Endothelial cell of umbilical vein (primary cell): ENCODE results near the gene PHLDB2.

Experiments used
- EZH2 ChIP-seq: IDR thresholded peaks from 2 replicates; pipeline ENCODE4 v1.6.1; 2012; ENCODE audit warnings: borderline replicate concordance, low read depth, mild to moderate bottlenecking, moderate library complexity, low read length, inconsistent platforms; ENCODE audit not compliant: severe bottlenecking
- JUN ChIP-seq: IDR thresholded peaks from 2 replicates; pipeline ENCODE4 v1.6.1; 2011; ENCODE audit warnings: borderline replicate concordance, low read depth; ENCODE audit not compliant: insufficient read length, insufficient read depth
- MAX ChIP-seq: IDR thresholded peaks from 2 replicates; pipeline ENCODE4 v1.6.1; 2011; ENCODE audit not compliant: insufficient read depth, insufficient read length
- POLR2A ChIP-seq: IDR thresholded peaks from 2 replicates; pipeline ENCODE4 v1.6.1; 2012; ENCODE audit warnings: low read depth, mild to moderate bottlenecking, control low read depth, low read length
- POLR2AphosphoS5 ChIP-seq: IDR thresholded peaks from 2 replicates; pipeline ENCODE4 v1.6.1; 2012; ENCODE audit warnings: low read depth, mild to moderate bottlenecking, control low read depth, low read length, moderate library complexity; ENCODE audit not compliant: insufficient read depth
- TF ChIP-seq, protein P1 (sequence below), 2 donors: IDR thresholded peaks; 1 replicate in 1 of 2; 2 replicates in 1 of 2; pipeline ENCODE4 v1.5.1; 2011; ENCODE audit warnings: low read length in 2 of 2, mild to moderate bottlenecking in 2 of 2, moderate library complexity in 2 of 2, control low read depth in 1 of 2, inconsistent platforms in 1 of 2, low read depth in 1 of 2; ENCODE audit not compliant: insufficient read depth in 1 of 2; ENCODE audit errors: extremely low read depth in 1 of 2

DNA sequence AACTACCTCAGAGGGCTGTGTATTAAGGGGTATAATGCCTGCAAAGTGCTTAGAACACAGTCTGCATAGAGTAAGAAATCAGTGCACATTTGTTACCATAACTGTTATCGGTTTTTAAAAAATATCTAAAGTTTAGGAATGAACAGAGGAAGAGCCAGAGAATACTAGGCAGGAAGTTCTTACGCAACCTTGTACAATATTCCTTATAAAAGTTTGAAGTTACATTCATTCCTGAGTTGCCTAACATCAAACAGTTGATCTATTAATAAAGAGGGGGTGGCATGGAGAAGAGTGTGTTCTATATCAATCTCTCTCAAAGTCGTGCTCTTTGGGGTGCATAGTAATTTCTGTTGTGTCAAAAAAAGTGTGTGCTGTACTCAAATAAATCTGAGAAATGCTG lies 22.0 kb upstream of the PHLDB2 start:
- TF ChIP-seq POLR2A (no peak), JUN (no peak), POLR2AphosphoS5 (no peak), EZH2 (no peak), MAX (no peak)
- TF ChIP-seq, protein P1, sequence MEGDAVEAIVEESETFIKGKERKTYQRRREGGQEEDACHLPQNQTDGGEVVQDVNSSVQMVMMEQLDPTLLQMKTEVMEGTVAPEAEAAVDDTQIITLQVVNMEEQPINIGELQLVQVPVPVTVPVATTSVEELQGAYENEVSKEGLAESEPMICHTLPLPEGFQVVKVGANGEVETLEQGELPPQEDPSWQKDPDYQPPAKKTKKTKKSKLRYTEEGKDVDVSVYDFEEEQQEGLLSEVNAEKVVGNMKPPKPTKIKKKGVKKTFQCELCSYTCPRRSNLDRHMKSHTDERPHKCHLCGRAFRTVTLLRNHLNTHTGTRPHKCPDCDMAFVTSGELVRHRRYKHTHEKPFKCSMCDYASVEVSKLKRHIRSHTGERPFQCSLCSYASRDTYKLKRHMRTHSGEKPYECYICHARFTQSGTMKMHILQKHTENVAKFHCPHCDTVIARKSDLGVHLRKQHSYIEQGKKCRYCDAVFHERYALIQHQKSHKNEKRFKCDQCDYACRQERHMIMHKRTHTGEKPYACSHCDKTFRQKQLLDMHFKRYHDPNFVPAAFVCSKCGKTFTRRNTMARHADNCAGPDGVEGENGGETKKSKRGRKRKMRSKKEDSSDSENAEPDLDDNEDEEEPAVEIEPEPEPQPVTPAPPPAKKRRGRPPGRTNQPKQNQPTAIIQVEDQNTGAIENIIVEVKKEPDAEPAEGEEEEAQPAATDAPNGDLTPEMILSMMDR (IDR thresholded peaks at IDR 0.05; ENCODE audit: extremely low read depth in 1 of 2, insufficient read depth in 1 of 2, low read depth in 1 of 2, low read length in 2 of 2), result no peak
